Left ventricle myocardium inferior (tissue), 1 donor: Measurements from ENCODE around the gene FOXA2. TPM values are rescaled to one million over a fixed set of nuclear protein-coding genes. Genes with fewer than 3 reads are reported as not detected.
"Not testable (repeated sequence)": the region's sequence is repeated elsewhere in the genome, so short reads cannot be mapped to it uniquely, and the experiment has no call there.

Experiments
- DNase-seq: peaks from one replicate; pipeline ENCODE4 v3.0.0-alpha.2; 2020
- H3K27ac ChIP-seq: fragments of 200-600 bp; replicated peaks from 2 replicates; pipeline ENCODE4 v1.8.0; 2021
- H3K27me3 ChIP-seq: fragments of 200-600 bp; 2 replicates; pipeline ENCODE4 v1.8.0; 2021; ENCODE audit warnings: low read depth
- H3K36me3 ChIP-seq: fragments of 200-600 bp; 2 replicates; pipeline ENCODE4 v1.8.0; 2021
- H3K4me1 ChIP-seq: fragments of 200-600 bp; 2 replicates; pipeline ENCODE4 v1.8.0; 2021
- H3K4me3 ChIP-seq: fragments of 200-600 bp; 2 replicates; pipeline ENCODE4 v1.8.0; 2021; ENCODE audit warnings: mild to moderate bottlenecking, moderate library complexity
- H3K9me3 ChIP-seq: fragments of 200-600 bp; replicated peaks from 2 replicates; pipeline ENCODE4 v1.8.0; 2021
- CTCF ChIP-seq: fragments of 200-600 bp; IDR thresholded peaks from 2 replicates; pipeline ENCODE4 v1.8.0; 2021; ENCODE audit warnings: antibody characterized with exemption, mild to moderate bottlenecking, borderline replicate concordance
- intact Hi-C: fragments of 100-400 bp; cut with micrococcal nuclease; formaldehyde crosslinking; loops from one replicate; pipeline ENCODE4 v1.11.0; 2022
- total RNA-seq: library from RNA; stranded (reverse); fragmentation: NEBNext Ultra II Directional; extraction: Animal tissue kit (Norgen Biotek cat#: 25700); gene quantifications from one replicate; pipeline ENCODE4 v1.2.1, GENCODE V29; 2021
- donor health status: DM: no; HTN: yes; CAD: no; lungs with severe emphysema.

FOXA2 gene
- total RNA-seq, 1 donor from 2014 or later: not detected

- Histone ChIP-seq H3K4me1 (no peaks in the 10 kb centered on the region), H3K4me3 (no peak overlapping the region), H3K27ac (no peak overlapping the region), H3K27me3 (peaks cover 97% of the 10 kb centered on the region), H3K9me3 (no peaks in the 10 kb centered on the region), H3K36me3 (no peaks in the 10 kb centered on the region)
- no peak for TF ChIP-seq CTCF
- DNase-seq: no peak
- intact Hi-C loops: no loop called here
Observed at GRCh38 chr20:22556565-22557056, 27.8 kb downstream of the FOXA2 start.

GRCh38 chr20:22555791-22556564, 28.4 kb downstream of the FOXA2 start:
- no peak overlapping the region for H3K27ac ChIP-seq
- no peak for TF ChIP-seq CTCF
- peaks cover 97% of the 10 kb centered on the region for H3K27me3 ChIP-seq
- H3K36me3 ChIP-seq: no peaks in the 10 kb centered on the region
- no peak for DNase-seq
- intact Hi-C loops: no loop called here
- H3K9me3 ChIP-seq: no peaks in the 10 kb centered on the region
- H3K4me1 ChIP-seq: no peaks in the 10 kb centered on the region
- no peak overlapping the region for H3K4me3 ChIP-seq

DNA sequence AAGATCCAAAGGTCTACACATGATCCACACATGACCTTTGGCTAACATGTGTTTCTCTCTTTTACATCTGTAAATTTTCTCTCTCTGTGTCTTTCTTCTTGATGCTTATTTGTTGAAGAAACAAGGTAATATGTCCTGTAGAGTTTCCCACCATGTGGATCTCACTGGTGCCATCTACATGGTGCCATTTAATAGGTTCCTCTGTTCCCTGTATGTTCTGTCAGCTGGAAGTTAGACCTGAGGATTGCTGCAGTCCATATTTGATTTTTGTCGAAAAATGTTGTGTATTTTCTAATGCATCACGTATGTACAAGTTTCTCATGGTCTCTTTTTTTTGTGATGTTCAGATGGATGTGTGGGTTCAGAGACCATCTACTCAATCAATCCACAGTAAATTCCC, 30.0 kb downstream of the FOXA2 start:
- Histone ChIP-seq H3K4me1 (no peaks in the 10 kb centered on the region), H3K27me3 (peaks cover 95% of the 10 kb centered on the region), H3K36me3 (no peaks in the 10 kb centered on the region), H3K4me3 (no peak overlapping the region), H3K27ac (no peak overlapping the region), H3K9me3 (no peaks in the 10 kb centered on the region)
- no peak for DNase-seq
- no peak for TF ChIP-seq CTCF
- intact Hi-C loops: no loop called here

GRCh38 chr20:22550514-22550913, 33.9 kb downstream of the FOXA2 start:
- DNase-seq, H3K9me3 ChIP-seq, H3K36me3 ChIP-seq, H3K27ac ChIP-seq, intact Hi-C loops, H3K4me1 ChIP-seq, H3K4me3 ChIP-seq: not testable (repeated sequence)
- peaks cover 94% of the 10 kb centered on the region for H3K27me3 ChIP-seq

DNA sequence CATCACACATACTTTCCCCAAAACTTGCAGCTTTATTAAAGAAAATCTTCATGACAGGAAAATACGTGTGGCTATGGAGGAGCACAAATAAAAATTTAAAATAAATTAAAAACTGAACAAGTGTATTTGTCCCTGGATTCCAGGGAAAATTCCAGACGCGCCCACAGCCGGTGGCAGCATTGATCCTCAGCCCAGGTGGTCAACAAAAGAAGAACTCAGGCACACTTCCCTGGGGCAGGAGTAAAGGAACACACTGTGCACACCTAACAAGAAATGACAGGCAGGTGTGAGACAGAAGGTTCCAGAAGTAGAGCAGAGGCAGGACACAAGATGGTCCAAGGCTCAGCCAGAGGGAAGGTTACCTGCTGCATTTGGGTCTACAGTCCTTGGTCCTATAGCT, 36.3 kb downstream of the FOXA2 start:
- DNase-seq: no peak
- no peak overlapping the region for H3K4me3 ChIP-seq
- H3K36me3 ChIP-seq: no peaks in the 10 kb centered on the region
- intact Hi-C loops: no loop called here
- no peak for TF ChIP-seq CTCF
- peaks cover 96% of the 10 kb centered on the region for H3K27me3 ChIP-seq
- H3K4me1 ChIP-seq: no peaks in the 10 kb centered on the region
- no peaks in the 10 kb centered on the region for H3K9me3 ChIP-seq
- H3K27ac ChIP-seq: no peak overlapping the region

GRCh38 chr20:22546344-22546743, 38.0 kb downstream of the FOXA2 start:
- intact Hi-C loops: no loop called here
- no peaks in the 10 kb centered on the region for H3K36me3 ChIP-seq
- DNase-seq: no peak

More at GRCh38 chr20:22546344-22546743, 38.0 kb downstream of the FOXA2 start:
- Histone ChIP-seq H3K27ac (no peak overlapping the region), H3K9me3 (no peaks in the 10 kb centered on the region), H3K4me3 (no peak overlapping the region), H3K27me3 (peaks cover 96% of the 10 kb centered on the region), H3K4me1 (no peaks in the 10 kb centered on the region)
- TF ChIP-seq CTCF: no peak
